ENCODE data around the gene KMT2D. TPM values are rescaled to one million over a fixed set of nuclear protein-coding genes. Genes with fewer than 3 reads are reported as not detected.
A peak's percentile ranks its signal among the peaks of the same experiment; 100 is the strongest.

KMT2D gene, protein sequence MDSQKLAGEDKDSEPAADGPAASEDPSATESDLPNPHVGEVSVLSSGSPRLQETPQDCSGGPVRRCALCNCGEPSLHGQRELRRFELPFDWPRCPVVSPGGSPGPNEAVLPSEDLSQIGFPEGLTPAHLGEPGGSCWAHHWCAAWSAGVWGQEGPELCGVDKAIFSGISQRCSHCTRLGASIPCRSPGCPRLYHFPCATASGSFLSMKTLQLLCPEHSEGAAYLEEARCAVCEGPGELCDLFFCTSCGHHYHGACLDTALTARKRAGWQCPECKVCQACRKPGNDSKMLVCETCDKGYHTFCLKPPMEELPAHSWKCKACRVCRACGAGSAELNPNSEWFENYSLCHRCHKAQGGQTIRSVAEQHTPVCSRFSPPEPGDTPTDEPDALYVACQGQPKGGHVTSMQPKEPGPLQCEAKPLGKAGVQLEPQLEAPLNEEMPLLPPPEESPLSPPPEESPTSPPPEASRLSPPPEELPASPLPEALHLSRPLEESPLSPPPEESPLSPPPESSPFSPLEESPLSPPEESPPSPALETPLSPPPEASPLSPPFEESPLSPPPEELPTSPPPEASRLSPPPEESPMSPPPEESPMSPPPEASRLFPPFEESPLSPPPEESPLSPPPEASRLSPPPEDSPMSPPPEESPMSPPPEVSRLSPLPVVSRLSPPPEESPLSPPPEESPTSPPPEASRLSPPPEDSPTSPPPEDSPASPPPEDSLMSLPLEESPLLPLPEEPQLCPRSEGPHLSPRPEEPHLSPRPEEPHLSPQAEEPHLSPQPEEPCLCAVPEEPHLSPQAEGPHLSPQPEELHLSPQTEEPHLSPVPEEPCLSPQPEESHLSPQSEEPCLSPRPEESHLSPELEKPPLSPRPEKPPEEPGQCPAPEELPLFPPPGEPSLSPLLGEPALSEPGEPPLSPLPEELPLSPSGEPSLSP (N-terminal part only)
- polyA plus RNA-seq (2011; rRNA removed): 8.2 and 9.7 TPM in 2 replicates
- 19.1 and 25.5 TPM in 2 replicates for polyA minus RNA-seq (2011; rRNA and poly(A)+ RNA removed)

DNA sequence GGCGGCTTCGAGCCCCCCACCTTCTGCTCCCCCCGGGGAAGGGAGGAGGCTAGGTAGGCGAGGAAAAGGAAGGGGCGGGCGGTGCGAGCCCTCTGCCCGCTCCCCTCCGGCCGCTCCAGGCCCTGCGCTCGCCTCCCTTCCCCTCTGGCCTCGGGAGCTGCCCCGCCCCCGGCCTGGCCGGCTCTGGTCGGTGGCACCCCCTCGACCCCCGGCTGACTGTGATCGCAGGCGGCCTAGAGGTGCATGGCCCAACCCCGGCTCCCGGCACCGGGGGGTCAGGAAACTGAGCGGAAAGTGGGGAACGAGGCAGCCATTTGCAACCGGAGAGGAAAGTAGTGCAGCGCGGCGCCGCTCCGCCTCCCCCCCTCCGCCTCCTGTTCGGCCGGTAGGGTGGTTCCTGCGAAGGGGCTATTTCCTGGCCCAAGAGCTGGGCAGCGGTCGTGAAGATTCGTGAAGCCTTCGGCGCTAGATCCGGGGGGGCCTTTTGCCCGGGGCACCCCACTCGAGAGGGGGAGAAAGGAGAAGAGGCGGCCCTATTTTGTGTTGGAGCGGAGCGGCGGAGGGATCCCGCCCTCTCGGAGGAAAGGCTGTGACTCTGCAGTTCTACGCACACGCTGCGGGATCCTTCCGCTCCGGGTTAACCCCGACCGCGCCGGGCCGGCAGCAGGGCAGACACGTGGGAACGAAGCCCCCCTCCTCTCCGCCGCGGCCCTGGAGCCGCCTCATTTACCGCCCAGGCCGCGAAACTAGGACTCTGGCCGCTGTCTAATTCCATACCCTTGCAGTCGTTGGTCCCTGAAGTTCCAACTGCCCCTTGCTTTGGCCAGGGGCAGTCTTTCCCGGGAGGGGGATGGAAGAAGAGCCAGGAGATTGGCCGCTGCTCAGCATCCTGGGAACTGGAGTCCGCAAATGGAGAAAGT, at the start of gene KMT2D:
TSS of gene KMT2D (minus strand) at position 558 of the 920 bp plus-strand sequence. CDS start 5,470 bp downstream, outside the sequence.
- POLR2A ChIA-PET: no interaction called here
- CTCF ChIA-PET: interaction anchor here (1.4 to 2.7 kb wide), 4 partner anchors 28 to 60 kb away, joined by 3 to 10 read pairs (median 6); partner anchors contain the start of gene DHH
- Histone ChIP-seq H3K36me3 (ENCODE audit: control insufficient read depth, insufficient read depth, low read length) (no peaks in the 10 kb centered on the region), H3K27me3 (ENCODE audit: control insufficient read depth, insufficient read depth, low read length) (no peaks in the 10 kb centered on the region), H3K4me3 (ENCODE audit: low read depth, low read length) (peak within 1 kb of the TSS; percentile 88)
- DNase-seq (ENCODE audit: low read depth): peak; percentile 39
- peak; percentile 49 for TF ChIP-seq CTCF (IDR thresholded peaks at IDR 0.05; ENCODE audit: insufficient read depth, low read depth, low read length)

DNA sequence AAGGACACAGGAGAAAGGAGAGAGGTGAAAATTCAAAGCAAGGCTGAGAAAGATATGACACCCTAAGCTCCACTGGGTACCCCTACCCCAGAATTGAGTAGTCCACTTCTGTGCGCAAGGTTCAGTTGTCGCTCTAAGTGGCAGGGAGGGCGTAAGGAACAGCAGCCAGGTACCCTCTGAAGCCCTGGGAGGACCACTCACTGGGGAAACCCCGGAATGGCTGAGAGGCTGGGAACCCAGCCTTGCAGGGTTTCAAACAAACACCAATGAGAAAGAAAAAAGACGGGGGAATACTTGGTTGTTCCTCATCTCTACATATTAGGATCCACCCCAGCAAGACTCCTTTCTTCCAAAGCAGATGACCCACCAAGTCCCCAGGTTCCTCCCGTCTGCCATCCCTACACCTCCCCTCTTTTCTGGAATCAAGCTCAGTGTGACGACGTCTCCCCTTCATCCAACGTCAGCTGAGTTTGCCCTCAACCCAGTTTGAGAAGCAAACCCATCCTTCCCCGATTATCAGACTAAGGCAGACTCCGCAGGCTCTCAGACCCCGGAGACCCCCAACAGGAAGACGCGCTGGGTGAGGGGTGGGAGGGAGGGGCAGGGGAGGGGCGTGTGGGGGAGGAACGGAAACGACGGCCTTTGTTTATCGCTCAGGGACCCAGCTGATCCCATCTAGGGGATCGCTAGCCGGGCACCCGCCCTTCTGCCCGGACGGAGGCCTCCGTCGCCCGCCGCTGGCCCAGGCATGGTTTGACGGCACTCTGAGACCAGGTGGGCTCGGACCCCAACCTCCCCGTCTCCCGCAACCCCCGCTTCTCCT, 49.3 kb upstream of the KMT2D start:
- no peaks in the 10 kb centered on the region for H3K27me3 ChIP-seq (ENCODE audit: control insufficient read depth, insufficient read depth, low read length)
- ChIA-PET CTCF (interaction anchor here (1.1 to 6.7 kb wide), 11 partner anchors 9 to 257 kb away, joined by 4 to 62 read pairs (median 13); partner anchors contain the start of genes DHH and TUBA1B), POLR2A (interaction anchor here (1.0 to 1.9 kb wide), 2 partner anchors 21 to 92 kb away, joined by 3 to 13 read pairs; partner anchors contain the start of gene TUBA1B)
- peak overlapping the region; percentile 79 for H3K4me3 ChIP-seq (ENCODE audit: low read depth, low read length)
- no peak for DNase-seq (ENCODE audit: low read depth)
- TF ChIP-seq CTCF (IDR thresholded peaks at IDR 0.05; ENCODE audit: insufficient read depth, low read depth, low read length): no peak
- H3K36me3 ChIP-seq (ENCODE audit: control insufficient read depth, insufficient read depth, low read length): peaks cover 13% of the 10 kb centered on the region

GRCh38 chr12:49108958-49109404, 48.4 kb upstream of the KMT2D start:
- no peak for TF ChIP-seq CTCF (IDR thresholded peaks at IDR 0.05; ENCODE audit: insufficient read depth, low read depth, low read length)
- peak overlapping the region; percentile 79 for H3K4me3 ChIP-seq (ENCODE audit: low read depth, low read length)
- ChIA-PET POLR2A (no interaction called here), CTCF (interaction anchor here (1.1 to 6.7 kb wide), 10 partner anchors 8 to 256 kb away, joined by 3 to 62 read pairs (median 16); partner anchors contain the start of genes DHH and TUBA1B)
- H3K36me3 ChIP-seq (ENCODE audit: control insufficient read depth, insufficient read depth, low read length): peaks cover 18% of the 10 kb centered on the region
- no peak for DNase-seq (ENCODE audit: low read depth)
- H3K27me3 ChIP-seq (ENCODE audit: control insufficient read depth, insufficient read depth, low read length): no peaks in the 10 kb centered on the region

DNA sequence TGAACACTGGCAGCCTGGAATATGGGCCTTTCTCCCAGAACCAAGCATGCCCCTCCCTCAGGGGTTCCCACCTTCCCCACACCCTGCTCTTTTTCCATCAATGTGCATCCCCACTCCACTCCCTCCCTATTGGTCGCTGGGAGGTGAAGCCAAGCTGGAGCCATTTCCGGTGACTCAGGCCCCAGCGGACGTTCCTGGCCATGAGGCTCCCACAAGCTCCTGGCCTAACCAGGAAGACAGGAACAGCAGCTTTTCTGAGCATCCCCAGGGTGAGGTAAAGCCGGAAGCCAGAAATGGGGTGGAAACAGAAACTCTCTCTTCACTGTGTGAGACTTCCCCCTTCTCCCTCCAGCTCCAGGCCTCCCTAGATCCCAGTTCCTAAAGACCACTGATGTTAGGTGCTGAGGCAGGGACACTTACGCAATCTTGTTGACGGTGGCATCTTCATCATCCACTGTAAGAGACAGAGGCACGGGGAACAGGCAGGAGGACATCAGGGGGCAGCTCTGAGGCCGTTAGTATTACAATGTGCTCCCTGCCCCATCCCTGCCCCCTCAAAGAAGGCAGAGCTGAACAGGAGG, 45.0 kb upstream of the KMT2D start:
- CTCF ChIA-PET: interaction anchor here (0.9 to 9.8 kb wide), 8 partner anchors 8 to 41 kb away, joined by 3 to 145 read pairs (median 7); partner anchors contain the start of genes DHH and RHEBL1
- peaks cover 41% of the 10 kb centered on the region for H3K36me3 ChIP-seq (ENCODE audit: control insufficient read depth, insufficient read depth, low read length)
- no peak for DNase-seq (ENCODE audit: low read depth)
- no peak for TF ChIP-seq CTCF (IDR thresholded peaks at IDR 0.05; ENCODE audit: insufficient read depth, low read depth, low read length)
- H3K4me3 ChIP-seq (ENCODE audit: low read depth, low read length): no peak overlapping the region
- POLR2A ChIA-PET: no interaction called here
- H3K27me3 ChIP-seq (ENCODE audit: control insufficient read depth, insufficient read depth, low read length): no peaks in the 10 kb centered on the region
